ENCODE measurements around the gene ANKHD1.

ANKHD1 gene

DNA sequence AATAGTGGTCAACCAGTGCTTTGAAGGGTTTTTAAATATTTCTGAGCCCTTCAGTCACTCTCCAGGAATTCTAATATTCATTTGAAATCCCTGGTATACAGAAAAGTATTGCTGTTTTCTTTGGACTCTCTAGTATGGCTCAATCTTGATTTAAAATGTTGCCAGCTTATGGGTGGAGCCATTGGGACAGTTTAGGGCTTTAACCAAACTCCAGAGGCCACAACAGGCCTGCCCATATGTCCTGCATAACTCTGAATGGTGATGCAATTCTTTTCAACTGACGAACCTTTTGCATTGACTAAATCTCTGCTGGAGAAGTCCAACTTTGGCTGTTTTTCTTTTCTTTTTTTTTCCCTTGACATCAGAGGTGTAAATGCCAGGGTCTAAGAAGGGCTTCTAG, 10.3 kb upstream of the ANKHD1 start (continued):
- TF ChIP-seq, protein P1, sequence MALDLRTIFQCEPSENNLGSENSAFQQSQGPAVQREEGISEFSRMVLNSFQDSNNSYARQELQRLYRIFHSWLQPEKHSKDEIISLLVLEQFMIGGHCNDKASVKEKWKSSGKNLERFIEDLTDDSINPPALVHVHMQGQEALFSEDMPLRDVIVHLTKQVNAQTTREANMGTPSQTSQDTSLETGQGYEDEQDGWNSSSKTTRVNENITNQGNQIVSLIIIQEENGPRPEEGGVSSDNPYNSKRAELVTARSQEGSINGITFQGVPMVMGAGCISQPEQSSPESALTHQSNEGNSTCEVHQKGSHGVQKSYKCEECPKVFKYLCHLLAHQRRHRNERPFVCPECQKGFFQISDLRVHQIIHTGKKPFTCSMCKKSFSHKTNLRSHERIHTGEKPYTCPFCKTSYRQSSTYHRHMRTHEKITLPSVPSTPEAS (tag by site-specific recombination; IDR thresholded peaks at IDR 0.05) = no peak
- TF ChIP-seq ZNF426 (tag by site-specific recombination; IDR thresholded peaks at IDR 0.05) = no peak
- no peak for TF ChIP-seq ZNF292 (tag by site-specific recombination; IDR thresholded peaks at IDR 0.05; ENCODE audit: borderline replicate concordance, low read depth)
- no peak for TF ChIP-seq ZNF585B (tag by site-specific recombination; IDR thresholded peaks at IDR 0.05)
- no peak for TF ChIP-seq ZNF133 (tag by site-specific recombination; IDR thresholded peaks at IDR 0.05)

DNA sequence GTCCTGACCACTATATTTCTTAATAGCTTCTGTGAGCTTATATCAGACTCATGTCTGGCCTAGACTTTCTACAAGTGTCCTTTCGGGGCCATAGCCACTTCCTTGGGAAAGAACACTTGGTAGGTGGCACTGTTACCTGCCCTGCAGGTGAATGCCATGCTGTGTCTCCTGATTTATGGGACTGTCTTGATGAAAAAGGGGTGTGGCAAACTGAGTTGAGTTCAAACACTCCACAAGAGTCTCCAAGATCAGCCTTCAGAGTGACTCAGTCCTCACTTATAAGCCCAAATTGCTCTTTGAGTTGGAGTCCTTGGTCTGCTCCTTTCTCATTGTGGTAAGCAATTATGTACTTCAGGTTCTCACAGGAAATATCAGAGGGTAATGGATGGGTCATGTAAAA, 9.9 kb upstream of the ANKHD1 start:
- Histone ChIP-seq H3K9me3 (ENCODE audit: control insufficient read depth, insufficient read depth, low read depth, low read length) (no peaks in the 10 kb centered on the region), H3K4me1 (ENCODE audit: control insufficient read depth, insufficient read depth, low read length) (no peaks in the 10 kb centered on the region), H3K4me3 (ENCODE audit: low read depth, low read length) (no peak overlapping the region), H3K27ac (ENCODE audit: extremely low read depth, low read depth, low read length) (no peak overlapping the region), H3K36me3 (ENCODE audit: control insufficient read depth in 2 of 2, insufficient read depth in 1 of 2, low read length in 2 of 2) (no peaks in the 10 kb centered on the region; a peak in 1 of 3 replicates)
- ChIA-PET CTCF (interaction anchor here (2.2 kb wide), 1 partner anchor 19 kb away, joined by 9 read pairs; no protein-coding TSS in a partner anchor), POLR2A (no interaction called here)
- TF ChIP-seq, protein P2, sequence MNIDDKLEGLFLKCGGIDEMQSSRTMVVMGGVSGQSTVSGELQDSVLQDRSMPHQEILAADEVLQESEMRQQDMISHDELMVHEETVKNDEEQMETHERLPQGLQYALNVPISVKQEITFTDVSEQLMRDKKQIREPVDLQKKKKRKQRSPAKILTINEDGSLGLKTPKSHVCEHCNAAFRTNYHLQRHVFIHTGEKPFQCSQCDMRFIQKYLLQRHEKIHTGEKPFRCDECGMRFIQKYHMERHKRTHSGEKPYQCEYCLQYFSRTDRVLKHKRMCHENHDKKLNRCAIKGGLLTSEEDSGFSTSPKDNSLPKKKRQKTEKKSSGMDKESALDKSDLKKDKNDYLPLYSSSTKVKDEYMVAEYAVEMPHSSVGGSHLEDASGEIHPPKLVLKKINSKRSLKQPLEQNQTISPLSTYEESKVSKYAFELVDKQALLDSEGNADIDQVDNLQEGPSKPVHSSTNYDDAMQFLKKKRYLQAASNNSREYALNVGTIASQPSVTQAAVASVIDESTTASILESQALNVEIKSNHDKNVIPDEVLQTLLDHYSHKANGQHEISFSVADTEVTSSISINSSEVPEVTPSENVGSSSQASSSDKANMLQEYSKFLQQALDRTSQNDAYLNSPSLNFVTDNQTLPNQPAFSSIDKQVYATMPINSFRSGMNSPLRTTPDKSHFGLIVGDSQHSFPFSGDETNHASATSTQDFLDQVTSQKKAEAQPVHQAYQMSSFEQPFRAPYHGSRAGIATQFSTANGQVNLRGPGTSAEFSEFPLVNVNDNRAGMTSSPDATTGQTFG (tag by site-specific recombination; IDR thresholded peaks at IDR 0.05; ENCODE audit: borderline replicate concordance) = no peak
- TF ChIP-seq CTCF (tag by site-specific recombination; IDR thresholded peaks at IDR 0.05) (no peak), ZNF266 (tag by site-specific recombination; IDR thresholded peaks at IDR 0.05; ENCODE audit: low read depth) (no peak), GLI2 (tag by site-specific recombination; IDR thresholded peaks at IDR 0.05; ENCODE audit: borderline replicate concordance, low read depth) (no peak), ZNF501 (tag by site-specific recombination; IDR thresholded peaks at IDR 0.05) (no peak), ZNF530 (tag by site-specific recombination; IDR thresholded peaks at IDR 0.05; ENCODE audit: low read depth) (no peak), ZBTB17 (tag by site-specific recombination; IDR thresholded peaks at IDR 0.05) (no peak), PATZ1 (tag by site-specific recombination; IDR thresholded peaks at IDR 0.05) (no peak)
- TF ChIP-seq, protein P3, sequence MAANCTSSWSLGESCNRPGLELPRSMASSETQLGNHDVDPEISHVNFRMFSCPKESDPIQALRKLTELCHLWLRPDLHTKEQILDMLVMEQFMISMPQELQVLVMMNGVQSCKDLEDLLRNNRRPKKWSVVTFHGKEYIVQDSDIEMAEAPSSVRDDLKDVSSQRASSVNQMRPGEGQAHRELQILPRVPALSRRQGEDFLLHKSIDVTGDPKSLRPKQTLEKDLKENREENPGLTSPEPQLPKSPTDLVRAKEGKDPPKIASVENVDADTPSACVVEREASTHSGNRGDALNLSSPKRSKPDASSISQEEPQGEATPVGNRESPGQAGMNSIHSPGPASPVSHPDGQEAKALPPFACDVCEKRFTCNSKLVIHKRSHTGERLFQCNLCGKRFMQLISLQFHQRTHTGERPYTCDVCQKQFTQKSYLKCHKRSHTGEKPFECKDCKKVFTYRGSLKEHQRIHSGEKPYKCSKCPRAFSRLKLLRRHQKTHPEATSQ (tag by site-specific recombination; IDR thresholded peaks at IDR 0.05) = no peak
- TF ChIP-seq, protein P4, sequence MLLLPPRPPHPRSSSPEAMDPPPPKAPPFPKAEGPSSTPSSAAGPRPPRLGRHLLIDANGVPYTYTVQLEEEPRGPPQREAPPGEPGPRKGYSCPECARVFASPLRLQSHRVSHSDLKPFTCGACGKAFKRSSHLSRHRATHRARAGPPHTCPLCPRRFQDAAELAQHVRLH (tag by site-specific recombination; IDR thresholded peaks at IDR 0.05) = no peak

Measured in HEK293 (cell line).